HepG2 (cell line): ENCODE measurements around the gene KATNAL1. TPM values are rescaled to one million over a fixed set of nuclear protein-coding genes. Genes with fewer than 3 reads are reported as not detected.
A peak's percentile ranks its signal among the peaks of the same experiment; 100 is the strongest.

Experiments
- ARID3A ChIP-seq: IDR thresholded peaks from 2 replicates; pipeline ENCODE4 v1.6.1; 2012; ENCODE audit warnings: low read depth, low read length, improper control_type of control experiment
- FOXA1 ChIP-seq, 2 experiments: fragments of 450-650 bp in 1 of 2; sonication (generic) in 1 of 2; formaldehyde crosslinking in 1 of 2; IDR thresholded peaks; 2 replicates each; pipeline versions ENCODE4 v1.4.0 to v1.6.1; 2016 to 2020; ENCODE audit warnings: missing genetic modification reagents in 1 of 2
- GABPB1 ChIP-seq: IDR thresholded peaks from 2 replicates; pipeline ENCODE4 v1.6.1; 2016; ENCODE audit warnings: mild to moderate bottlenecking, missing genetic modification reagents, moderate library complexity, missing compliant biosample characterization
- GATA4 ChIP-seq: sonication (generic); IDR thresholded peaks from 2 replicates; pipeline ENCODE4 v1.6.1; 2016; ENCODE audit warnings: antibody characterized with exemption, low read depth, borderline replicate concordance
- HHEX ChIP-seq: IDR thresholded peaks from 2 replicates; pipeline ENCODE4 v1.6.1; 2016; ENCODE audit warnings: control low read depth
- KAT8 ChIP-seq: IDR thresholded peaks from 2 replicates; pipeline ENCODE4 v1.6.1; 2016; ENCODE audit warnings: missing genetic modification reagents, missing compliant biosample characterization
- MXD4 ChIP-seq: IDR thresholded peaks from 2 replicates; pipeline ENCODE4 v1.6.1; 2016; ENCODE audit warnings: mild to moderate bottlenecking, missing biosample characterization, missing genetic modification reagents
- MXI1 ChIP-seq: IDR thresholded peaks from 3 replicates; pipeline ENCODE4 v1.6.1; 2012; ENCODE audit warnings: low read depth, low read length, inconsistent platforms, borderline replicate concordance
- PCBP1 ChIP-seq: fragments of 200-400 bp; formaldehyde crosslinking; IDR thresholded peaks from 2 replicates; pipeline ENCODE4 v1.6.1; 2017; ENCODE audit warnings: mild to moderate bottlenecking, low read depth, low read length, borderline replicate concordance
- RNF219 ChIP-seq: sonication (generic); formaldehyde crosslinking; IDR thresholded peaks from 2 replicates; pipeline ENCODE4 v1.5.0; 2020; ENCODE audit warnings: mild to moderate bottlenecking, missing genetic modification reagents
- SRF ChIP-seq: IDR thresholded peaks from 2 replicates; pipeline ENCODE4 v1.6.1; 2011; ENCODE audit warnings: mild to moderate bottlenecking, low read depth, low read length, moderate library complexity
- TGIF2 ChIP-seq: IDR thresholded peaks from 2 replicates; pipeline ENCODE4 v1.6.1; 2016; ENCODE audit warnings: control low read depth, missing compliant biosample characterization
- ZFX ChIP-seq: sonication (generic); formaldehyde crosslinking; IDR thresholded peaks from 2 replicates; pipeline ENCODE4 v1.4.0; 2020; ENCODE audit warnings: mild to moderate bottlenecking, low read depth, missing genetic modification reagents, moderate library complexity
- ZNF12 ChIP-seq: sonication (generic); formaldehyde crosslinking; IDR thresholded peaks from 2 replicates; pipeline ENCODE4 v1.5.0; 2020; ENCODE audit warnings: missing genetic modification reagents
- ZNF263 ChIP-seq: sonication (generic); formaldehyde crosslinking; IDR thresholded peaks from 2 replicates; pipeline ENCODE4 v1.4.0; 2020; ENCODE audit warnings: missing genetic modification reagents
- ZNF549 ChIP-seq: sonication (generic); formaldehyde crosslinking; IDR thresholded peaks from 2 replicates; pipeline ENCODE4 v1.5.0; 2020; ENCODE audit warnings: missing genetic modification reagents
- ZNF644 ChIP-seq: IDR thresholded peaks from 2 replicates; pipeline ENCODE4 v1.6.1; 2016; ENCODE audit warnings: low read depth
- ZNF891 ChIP-seq: sonication (generic); formaldehyde crosslinking; IDR thresholded peaks from 2 replicates; pipeline ENCODE4 v1.5.0; 2020; ENCODE audit warnings: mild to moderate bottlenecking, missing genetic modification reagents
- polyA plus RNA-seq, 8 experiments: library from polyadenylated mRNA; depleted of rRNA in 3 of 8; stranded (reverse) in 7 of 8; unstranded in 1 of 8; fragments of >200 nt; fragmentation: Illumina TruSeq in 4 of 8; extraction: Trizol in 4 of 8; gene quantifications; 2 replicates each; pipeline versions ENCODE4 v1.2.1 to v1.2.3, GENCODE V29; 2011 to 2016; ENCODE audit warnings: low read depth in 4 of 8, missing spikeins in 1 of 8, mixed read lengths in 1 of 8; ENCODE audit not compliant: insufficient read depth in 1 of 8
- total RNA-seq, 5 experiments: library from RNA; depleted of rRNA; stranded (reverse); fragments of >200 nt; fragmentation: Illumina TruSeq; extraction: Trizol; gene quantifications; 2 replicates each; pipeline ENCODE4 v1.2.3, GENCODE V29; 2016; ENCODE audit warnings: low read depth in 1 of 5
- TF ChIP-seq, protein P1 (sequence below): sonication (generic); formaldehyde crosslinking; IDR thresholded peaks from 2 replicates; pipeline ENCODE4 v1.8.0; 2022; ENCODE audit warnings: mild to moderate bottlenecking, missing genetic modification reagents, borderline replicate concordance
- TF ChIP-seq, protein P2 (sequence below): sonication (generic); formaldehyde crosslinking; IDR thresholded peaks from 2 replicates; pipeline ENCODE4 v1.4.0; 2020; ENCODE audit warnings: mild to moderate bottlenecking, missing genetic modification reagents

The KATNAL1 gene
- total and polyA plus RNA-seq, 2 of the 13 experiments (the other 11 are each of a cell fraction or from before 2014, with no cell fraction given): 3.2 to 11.8 TPM

DNA sequence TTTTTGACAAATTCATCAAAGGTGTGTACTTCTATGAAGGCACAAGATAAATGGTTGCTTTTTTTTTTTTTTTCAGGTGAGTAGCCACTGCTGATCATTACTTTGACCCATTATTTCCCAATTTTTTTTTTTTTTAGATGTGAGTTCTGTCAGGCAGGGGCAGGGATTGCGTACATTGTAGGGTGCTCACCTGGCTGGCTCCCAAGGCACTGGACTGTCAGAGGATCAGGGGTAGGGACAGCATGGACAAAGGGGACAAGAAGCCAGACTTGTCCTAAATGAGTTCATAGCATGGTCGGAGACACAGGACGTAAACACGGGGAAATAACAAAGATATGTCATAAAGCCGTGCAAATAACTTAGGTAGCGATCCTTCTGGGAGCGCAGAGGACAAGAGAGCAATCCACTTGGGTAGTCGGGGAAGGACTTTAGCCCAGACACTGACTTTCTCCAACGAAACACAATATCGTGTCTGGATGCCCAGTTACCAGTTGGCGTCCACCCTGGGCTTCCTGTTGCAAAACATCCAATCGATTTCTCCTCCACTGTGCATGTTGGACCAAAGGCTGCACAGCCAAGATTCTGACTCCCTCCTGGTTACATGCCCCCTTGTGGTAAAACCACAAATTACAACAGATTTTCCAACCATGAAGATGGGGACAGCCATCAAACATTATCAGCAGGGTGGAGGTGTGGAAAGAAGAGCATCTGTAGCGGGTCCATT is 27.5 kb upstream of the KATNAL1 start (continued):
- TF ChIP-seq SRF (no peak), KAT8 (CRISPR knock-in tag) (peak; percentile 64; the same call in 1 of the 2 replicates), GABPB1 (CRISPR knock-in tag) (peak; percentile 70; the same call in 1 of the 2 replicates), TGIF2 (CRISPR knock-in tag) (peak; percentile 80; the same call in 1 of the 2 replicates), ZNF891 (CRISPR knock-in tag) (no peak), ZNF12 (CRISPR knock-in tag) (no peak), RNF219 (CRISPR knock-in tag) (no peak), ARID3A (peak; percentile 74), PCBP1 (no peak), ZNF263 (CRISPR knock-in tag) (no peak), MXI1 (peak; percentile 41; the same call in 1 of the 3 replicates), ZNF549 (CRISPR knock-in tag) (no peak), GATA4 (no peak), FOXA1 (IDR thresholded peaks at IDR 0.05) (no peak), FOXA1 (CRISPR knock-in tag; IDR thresholded peaks at IDR 0.05) (0 out of 2 replicates have a peak, but pooled peaks have one; percentile 10), ZNF644 (CRISPR knock-in tag) (peak; percentile 97), HHEX (CRISPR knock-in tag) (no peak), ZFX (CRISPR knock-in tag) (no peak), MXD4 (CRISPR knock-in tag) (0 out of 2 replicates have a peak, but pooled peaks have one; percentile 30)
- TF ChIP-seq, protein P1, sequence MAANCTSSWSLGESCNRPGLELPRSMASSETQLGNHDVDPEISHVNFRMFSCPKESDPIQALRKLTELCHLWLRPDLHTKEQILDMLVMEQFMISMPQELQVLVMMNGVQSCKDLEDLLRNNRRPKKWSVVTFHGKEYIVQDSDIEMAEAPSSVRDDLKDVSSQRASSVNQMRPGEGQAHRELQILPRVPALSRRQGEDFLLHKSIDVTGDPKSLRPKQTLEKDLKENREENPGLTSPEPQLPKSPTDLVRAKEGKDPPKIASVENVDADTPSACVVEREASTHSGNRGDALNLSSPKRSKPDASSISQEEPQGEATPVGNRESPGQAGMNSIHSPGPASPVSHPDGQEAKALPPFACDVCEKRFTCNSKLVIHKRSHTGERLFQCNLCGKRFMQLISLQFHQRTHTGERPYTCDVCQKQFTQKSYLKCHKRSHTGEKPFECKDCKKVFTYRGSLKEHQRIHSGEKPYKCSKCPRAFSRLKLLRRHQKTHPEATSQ: no peak
- TF ChIP-seq, protein P2, sequence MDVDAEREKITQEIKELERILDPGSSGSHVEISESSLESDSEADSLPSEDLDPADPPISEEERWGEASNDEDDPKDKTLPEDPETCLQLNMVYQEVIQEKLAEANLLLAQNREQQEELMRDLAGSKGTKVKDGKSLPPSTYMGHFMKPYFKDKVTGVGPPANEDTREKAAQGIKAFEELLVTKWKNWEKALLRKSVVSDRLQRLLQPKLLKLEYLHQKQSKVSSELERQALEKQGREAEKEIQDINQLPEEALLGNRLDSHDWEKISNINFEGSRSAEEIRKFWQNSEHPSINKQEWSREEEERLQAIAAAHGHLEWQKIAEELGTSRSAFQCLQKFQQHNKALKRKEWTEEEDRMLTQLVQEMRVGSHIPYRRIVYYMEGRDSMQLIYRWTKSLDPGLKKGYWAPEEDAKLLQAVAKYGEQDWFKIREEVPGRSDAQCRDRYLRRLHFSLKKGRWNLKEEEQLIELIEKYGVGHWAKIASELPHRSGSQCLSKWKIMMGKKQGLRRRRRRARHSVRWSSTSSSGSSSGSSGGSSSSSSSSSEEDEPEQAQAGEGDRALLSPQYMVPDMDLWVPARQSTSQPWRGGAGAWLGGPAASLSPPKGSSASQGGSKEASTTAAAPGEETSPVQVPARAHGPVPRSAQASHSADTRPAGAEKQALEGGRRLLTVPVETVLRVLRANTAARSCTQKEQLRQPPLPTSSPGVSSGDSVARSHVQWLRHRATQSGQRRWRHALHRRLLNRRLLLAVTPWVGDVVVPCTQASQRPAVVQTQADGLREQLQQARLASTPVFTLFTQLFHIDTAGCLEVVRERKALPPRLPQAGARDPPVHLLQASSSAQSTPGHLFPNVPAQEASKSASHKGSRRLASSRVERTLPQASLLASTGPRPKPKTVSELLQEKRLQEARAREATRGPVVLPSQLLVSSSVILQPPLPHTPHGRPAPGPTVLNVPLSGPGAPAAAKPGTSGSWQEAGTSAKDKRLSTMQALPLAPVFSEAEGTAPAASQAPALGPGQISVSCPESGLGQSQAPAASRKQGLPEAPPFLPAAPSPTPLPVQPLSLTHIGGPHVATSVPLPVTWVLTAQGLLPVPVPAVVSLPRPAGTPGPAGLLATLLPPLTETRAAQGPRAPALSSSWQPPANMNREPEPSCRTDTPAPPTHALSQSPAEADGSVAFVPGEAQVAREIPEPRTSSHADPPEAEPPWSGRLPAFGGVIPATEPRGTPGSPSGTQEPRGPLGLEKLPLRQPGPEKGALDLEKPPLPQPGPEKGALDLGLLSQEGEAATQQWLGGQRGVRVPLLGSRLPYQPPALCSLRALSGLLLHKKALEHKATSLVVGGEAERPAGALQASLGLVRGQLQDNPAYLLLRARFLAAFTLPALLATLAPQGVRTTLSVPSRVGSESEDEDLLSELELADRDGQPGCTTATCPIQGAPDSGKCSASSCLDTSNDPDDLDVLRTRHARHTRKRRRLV (CRISPR knock-in tag): no peak
